Measurements from ENCODE around the gene NRL.

DNA sequence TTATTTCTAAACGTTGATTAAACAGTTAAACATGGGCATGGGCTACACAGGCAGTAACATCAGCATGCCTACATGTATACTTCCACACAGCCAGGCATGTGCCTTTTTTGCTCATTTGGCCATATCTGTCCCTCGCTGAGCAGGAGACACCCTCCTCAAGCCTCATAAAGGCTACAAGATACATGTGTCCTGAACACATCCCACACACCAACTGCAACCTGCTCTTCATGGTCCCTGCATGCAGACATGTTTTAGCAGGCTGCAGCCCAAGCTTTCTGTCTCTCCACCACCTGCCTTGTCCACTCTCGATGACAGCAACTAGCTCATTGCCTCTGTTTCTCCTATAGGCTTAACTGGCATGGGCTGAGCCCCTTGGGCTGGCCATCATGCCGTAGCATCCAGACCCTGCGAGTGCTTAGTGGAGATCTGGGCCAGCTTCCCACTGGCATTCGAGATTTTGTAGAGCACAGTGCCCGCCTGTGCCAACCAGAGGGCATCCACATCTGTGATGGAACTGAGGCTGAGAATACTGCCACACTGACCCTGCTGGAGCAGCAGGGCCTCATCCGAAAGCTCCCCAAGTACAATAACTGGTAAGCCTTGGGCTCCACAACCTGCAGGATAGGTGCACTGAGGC, 18.1 kb downstream of the NRL start:
- TF ChIP-seq, protein P1, sequence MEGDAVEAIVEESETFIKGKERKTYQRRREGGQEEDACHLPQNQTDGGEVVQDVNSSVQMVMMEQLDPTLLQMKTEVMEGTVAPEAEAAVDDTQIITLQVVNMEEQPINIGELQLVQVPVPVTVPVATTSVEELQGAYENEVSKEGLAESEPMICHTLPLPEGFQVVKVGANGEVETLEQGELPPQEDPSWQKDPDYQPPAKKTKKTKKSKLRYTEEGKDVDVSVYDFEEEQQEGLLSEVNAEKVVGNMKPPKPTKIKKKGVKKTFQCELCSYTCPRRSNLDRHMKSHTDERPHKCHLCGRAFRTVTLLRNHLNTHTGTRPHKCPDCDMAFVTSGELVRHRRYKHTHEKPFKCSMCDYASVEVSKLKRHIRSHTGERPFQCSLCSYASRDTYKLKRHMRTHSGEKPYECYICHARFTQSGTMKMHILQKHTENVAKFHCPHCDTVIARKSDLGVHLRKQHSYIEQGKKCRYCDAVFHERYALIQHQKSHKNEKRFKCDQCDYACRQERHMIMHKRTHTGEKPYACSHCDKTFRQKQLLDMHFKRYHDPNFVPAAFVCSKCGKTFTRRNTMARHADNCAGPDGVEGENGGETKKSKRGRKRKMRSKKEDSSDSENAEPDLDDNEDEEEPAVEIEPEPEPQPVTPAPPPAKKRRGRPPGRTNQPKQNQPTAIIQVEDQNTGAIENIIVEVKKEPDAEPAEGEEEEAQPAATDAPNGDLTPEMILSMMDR (conservative IDR thresholded peaks at IDR 0.05; ENCODE audit: low read length): no peak
- TF ChIP-seq EZH2phosphoT487 (IDR thresholded peaks at IDR 0.05; ENCODE audit: borderline replicate concordance, low read depth, low read length): no peak
